ENCODE measurements around the gene PARP4. TPM values are rescaled to one million over a fixed set of nuclear protein-coding genes. Genes with fewer than 3 reads are reported as not detected.

PARP4 gene
- total RNA-seq, 6 experiments from 2014 or later = 38.0 to 48.5 (median 43.1) TPM

DNA sequence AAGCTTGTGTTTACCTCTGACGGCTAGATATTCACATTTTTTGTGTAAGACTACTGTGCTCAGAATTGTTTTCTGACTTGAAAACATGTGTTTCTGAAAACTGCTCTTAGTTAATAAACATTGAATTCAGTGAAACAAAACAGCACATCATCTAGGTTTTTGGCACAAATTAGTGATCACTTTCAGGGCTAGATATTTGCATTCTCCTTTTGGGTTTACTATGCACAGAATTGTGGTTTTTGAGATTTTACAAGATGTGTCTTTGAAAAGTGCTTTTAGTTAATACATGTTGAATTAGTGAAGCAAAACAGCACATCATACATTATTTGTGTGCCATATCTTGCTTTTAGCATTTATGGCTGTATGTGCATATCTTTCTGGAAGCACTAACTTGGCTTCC, 8.2 kb upstream of the PARP4 start:
- H3K4me1 Mint-ChIP-seq (ENCODE audit: low read depth) = no peaks in the 10 kb centered on the region
- no peak overlapping the region for H3K4me3 Mint-ChIP-seq
- H3K27me3 Mint-ChIP-seq (ENCODE audit: insufficient read depth) = no peaks in the 10 kb centered on the region; the same call in 1 of the 2 replicates
- no peak for DNase-seq
- no peak for TF ChIP-seq CTCF (IDR thresholded peaks at IDR 0.05)
- H3K36me3 Mint-ChIP-seq (ENCODE audit: low read depth) = no peaks in the 10 kb centered on the region
- H3K9me3 Mint-ChIP-seq = no peaks in the 10 kb centered on the region
- H3K27ac Mint-ChIP-seq = no peak overlapping the region

GRCh38 chr13:24516919-24517318, 4.3 kb upstream of the PARP4 start:
- H3K27me3 Mint-ChIP-seq (ENCODE audit: insufficient read depth) = peaks cover 3% of the 10 kb centered on the region
- no peak for TF ChIP-seq CTCF (IDR thresholded peaks at IDR 0.05)
- no peak overlapping the region for H3K4me3 Mint-ChIP-seq
- H3K27ac Mint-ChIP-seq = no peak overlapping the region
- H3K9me3 Mint-ChIP-seq = no peaks in the 10 kb centered on the region
- H3K4me1 Mint-ChIP-seq (ENCODE audit: low read depth) = peaks cover 13% of the 10 kb centered on the region
- no peaks in the 10 kb centered on the region for H3K36me3 Mint-ChIP-seq (ENCODE audit: low read depth)
- DNase-seq = no peak

DNA sequence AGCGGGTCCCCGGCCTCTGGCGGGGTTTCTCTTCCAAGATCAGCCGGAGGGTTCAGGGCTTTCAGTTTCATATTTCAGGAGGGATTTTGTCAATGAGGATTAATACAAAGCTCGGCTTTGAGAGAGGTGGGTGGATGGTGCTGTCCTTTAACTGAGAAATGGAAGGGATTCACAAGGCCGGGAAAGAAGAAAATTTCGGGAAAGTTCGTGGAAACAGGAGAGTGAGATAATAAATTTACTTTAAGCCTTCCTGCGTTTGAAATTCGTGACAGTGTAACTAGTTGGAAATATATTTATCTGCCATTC, 283 bp upstream of the PARP4 start:
- Mint-ChIP-seq H3K4me1 (ENCODE audit: low read depth) (peaks cover 26% of the 10 kb centered on the region), H3K27me3 (ENCODE audit: insufficient read depth) (peaks cover 3% of the 10 kb centered on the region), H3K36me3 (ENCODE audit: low read depth) (peaks cover 2% of the 10 kb centered on the region; the same call in 1 of the 2 replicates), H3K9me3 (no peaks in the 10 kb centered on the region), H3K27ac (peak overlapping the region; percentile 99), H3K4me3 (peak overlapping the region; percentile 95)
- no peak for DNase-seq
- TF ChIP-seq CTCF (IDR thresholded peaks at IDR 0.05) = no peak

GRCh38 chr13:24511816-24512196, 772 bp downstream of the PARP4 start:
- TF ChIP-seq CTCF (IDR thresholded peaks at IDR 0.05) = no peak
- H3K4me1 Mint-ChIP-seq (ENCODE audit: low read depth) = peaks cover 26% of the 10 kb centered on the region
- no peaks in the 10 kb centered on the region for H3K9me3 Mint-ChIP-seq
- H3K27ac Mint-ChIP-seq = peak overlapping the region; percentile 99
- peaks cover 9% of the 10 kb centered on the region for H3K36me3 Mint-ChIP-seq (ENCODE audit: low read depth)
- H3K27me3 Mint-ChIP-seq (ENCODE audit: insufficient read depth) = peaks cover 3% of the 10 kb centered on the region
- DNase-seq = no peak
- H3K4me3 Mint-ChIP-seq = peak overlapping the region; percentile 95

- H3K27ac Mint-ChIP-seq = peak overlapping the region; percentile 99
- H3K36me3 Mint-ChIP-seq (ENCODE audit: low read depth) = peaks cover 9% of the 10 kb centered on the region
- peak; percentile 87 for DNase-seq
- H3K4me3 Mint-ChIP-seq = peak overlapping the region; percentile 95
- H3K9me3 Mint-ChIP-seq = no peaks in the 10 kb centered on the region
- peaks cover 3% of the 10 kb centered on the region for H3K27me3 Mint-ChIP-seq (ENCODE audit: insufficient read depth)
- TF ChIP-seq CTCF (IDR thresholded peaks at IDR 0.05) = no peak
- peaks cover 26% of the 10 kb centered on the region for H3K4me1 Mint-ChIP-seq (ENCODE audit: low read depth)
These were observed 1.4 kb downstream of the PARP4 start for GRCh38 chr13:24511019-24511815.
